IPS-20b (cell line): ENCODE measurements around the gene NINJ2.
A peak's percentile ranks its signal among the peaks of the same experiment; 100 is the strongest.

Experiments used
- H3K27ac ChIP-seq: one replicate; pipeline ENCODE4 v1.5.1; 2013; ENCODE audit warnings: low read length
- H3K27me3 ChIP-seq: 2 replicates; pipeline ENCODE4 v1.6.1; 2013; ENCODE audit warnings: mild to moderate bottlenecking, low read length, inconsistent platforms; ENCODE audit not compliant: insufficient read depth
- H3K36me3 ChIP-seq: 2 replicates; pipeline ENCODE4 v1.6.1; 2013; ENCODE audit warnings: low read depth, mild to moderate bottlenecking, inconsistent platforms, low read length, moderate library complexity; ENCODE audit not compliant: insufficient read depth
- H3K4me1 ChIP-seq: 2 replicates; pipeline ENCODE4 v1.6.1; 2013; ENCODE audit warnings: mild to moderate bottlenecking, control low read depth, inconsistent platforms, low read length, moderate library complexity; ENCODE audit not compliant: insufficient read depth
- H3K4me3 ChIP-seq: 2 replicates; pipeline ENCODE4 v1.5.1; 2013; ENCODE audit warnings: mild to moderate bottlenecking, low read length, inconsistent platforms
- H3K9ac ChIP-seq: 2 replicates; pipeline ENCODE4 v1.6.1; 2013; ENCODE audit warnings: low read depth, mild to moderate bottlenecking, inconsistent platforms, low read length, moderate library complexity
- H3K9me3 ChIP-seq: 2 replicates; pipeline ENCODE4 v1.6.1; 2013; ENCODE audit warnings: mild to moderate bottlenecking, low read depth, low read length, inconsistent platforms; ENCODE audit not compliant: insufficient read depth

NINJ2 gene

GRCh38 chr12:570435-570920 lies 92.8 kb downstream of the NINJ2 start:
- peaks cover 11% of the 10 kb centered on the region for H3K27me3 ChIP-seq
- peak overlapping the region; percentile 76; the same call in 1 of the 2 replicates for H3K9ac ChIP-seq
- H3K36me3 ChIP-seq = no peaks in the 10 kb centered on the region
- H3K27ac ChIP-seq = no peak overlapping the region
- peak overlapping the region; percentile 73 for H3K4me3 ChIP-seq
- H3K4me1 ChIP-seq = no peaks in the 10 kb centered on the region
- H3K9me3 ChIP-seq = no peaks in the 10 kb centered on the region

GRCh38 chr12:569803-570434 lies 93.3 kb downstream of the NINJ2 start:
- Histone ChIP-seq H3K9me3 (no peaks in the 10 kb centered on the region), H3K9ac (peak overlapping the region; percentile 76; the same call in 1 of the 2 replicates), H3K27me3 (peaks cover 7% of the 10 kb centered on the region), H3K4me1 (no peaks in the 10 kb centered on the region), H3K27ac (no peak overlapping the region), H3K4me3 (peak overlapping the region; percentile 73), H3K36me3 (no peaks in the 10 kb centered on the region)

DNA sequence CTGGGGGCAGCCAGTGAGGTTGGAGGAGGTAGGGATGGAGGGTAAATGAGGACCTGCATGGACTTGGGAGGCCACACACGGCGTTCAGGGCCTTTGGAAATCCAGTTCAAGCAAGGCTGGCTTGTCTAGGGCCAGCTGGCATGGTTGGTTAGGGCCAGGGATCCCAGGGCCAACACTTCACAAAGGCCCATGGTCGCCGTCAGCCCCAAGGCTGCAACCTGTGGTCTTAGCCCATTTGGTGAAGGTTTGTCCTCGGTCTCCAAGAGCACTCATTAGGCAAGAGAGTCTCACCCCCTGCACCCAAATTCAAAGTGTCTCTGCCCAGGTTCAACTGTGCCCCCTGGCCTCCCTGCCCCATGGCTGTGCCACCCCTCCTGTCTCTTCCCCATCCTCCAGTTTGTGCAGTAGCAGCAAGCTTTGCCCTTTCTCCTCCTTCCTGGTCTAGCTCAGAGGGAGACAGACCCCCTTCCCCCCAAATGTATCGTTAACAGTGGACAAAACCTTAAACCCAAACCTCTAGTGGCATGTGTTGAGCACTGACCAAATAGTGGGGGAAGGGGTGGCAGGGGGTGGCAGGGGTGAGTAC lies 94.1 kb downstream of the NINJ2 start:
- no peaks in the 10 kb centered on the region for H3K36me3 ChIP-seq
- no peak overlapping the region for H3K9ac ChIP-seq
- no peaks in the 10 kb centered on the region for H3K4me1 ChIP-seq
- peaks cover 7% of the 10 kb centered on the region for H3K27me3 ChIP-seq
- no peak overlapping the region for H3K27ac ChIP-seq
- no peaks in the 10 kb centered on the region for H3K9me3 ChIP-seq
- H3K4me3 ChIP-seq = peak overlapping the region; percentile 73; the same call in 1 of the 2 replicates

DNA sequence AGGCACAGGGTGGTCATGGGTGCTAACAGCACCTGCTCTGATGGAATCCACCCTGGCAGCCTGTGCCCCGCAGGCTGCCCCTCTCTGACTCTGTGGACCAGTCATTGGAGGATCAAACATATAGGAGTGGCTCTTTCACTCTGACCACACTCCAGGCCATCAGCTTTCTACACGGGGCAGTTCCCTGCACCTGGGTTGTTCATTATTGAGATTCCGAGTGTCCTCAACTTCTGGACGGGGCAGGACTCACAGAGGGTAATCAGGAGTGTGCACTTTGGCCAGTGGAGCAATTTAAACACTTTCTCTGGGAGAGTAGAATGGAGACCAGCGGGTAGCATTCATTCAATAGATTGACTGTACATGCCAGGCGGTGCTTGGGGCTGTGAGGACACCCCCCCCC lies 94.8 kb downstream of the NINJ2 start:
- Histone ChIP-seq H3K9ac (no peak overlapping the region), H3K27me3 (peaks cover 7% of the 10 kb centered on the region), H3K4me3 (no peak overlapping the region), H3K36me3 (no peaks in the 10 kb centered on the region), H3K4me1 (no peaks in the 10 kb centered on the region), H3K9me3 (no peaks in the 10 kb centered on the region), H3K27ac (no peak overlapping the region)

DNA sequence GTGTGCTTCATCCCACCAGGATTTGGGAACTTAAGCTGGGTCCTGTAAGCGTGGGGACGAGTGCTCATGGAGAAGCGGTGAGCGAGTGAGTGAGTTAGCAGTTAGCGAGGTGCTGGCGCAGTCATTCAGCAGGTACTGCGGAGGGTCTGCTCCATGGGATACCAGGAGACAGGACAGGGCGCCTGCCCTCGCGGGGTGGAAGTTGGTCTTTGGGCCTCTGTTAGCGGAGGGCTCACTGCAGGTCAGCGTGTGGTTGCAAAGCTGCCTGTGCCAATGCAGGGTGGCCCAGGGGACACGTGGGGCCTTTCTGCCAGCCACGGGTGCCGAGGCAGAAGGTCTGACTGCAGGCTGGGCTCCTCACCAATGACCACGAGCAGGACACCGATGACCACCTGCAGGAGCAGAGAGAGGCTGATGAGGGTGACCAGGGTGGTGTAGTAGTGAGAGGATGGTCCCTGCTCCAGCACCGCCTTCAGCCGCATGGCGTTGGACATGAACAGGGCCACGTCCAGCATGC lies 97.6 kb downstream of the NINJ2 start:
- Histone ChIP-seq H3K36me3 (no peaks in the 10 kb centered on the region), H3K9me3 (no peaks in the 10 kb centered on the region), H3K27me3 (peaks cover 7% of the 10 kb centered on the region), H3K9ac (no peak overlapping the region), H3K4me3 (no peak overlapping the region), H3K27ac (no peak overlapping the region), H3K4me1 (no peaks in the 10 kb centered on the region)

GRCh38 chr12:565161-565560 lies 98.1 kb downstream of the NINJ2 start:
- no peaks in the 10 kb centered on the region for H3K9me3 ChIP-seq
- H3K4me3 ChIP-seq = no peak overlapping the region
- peaks cover 7% of the 10 kb centered on the region for H3K27me3 ChIP-seq
- no peaks in the 10 kb centered on the region for H3K4me1 ChIP-seq
- no peak overlapping the region for H3K9ac ChIP-seq
- H3K27ac ChIP-seq = no peak overlapping the region
- no peaks in the 10 kb centered on the region for H3K36me3 ChIP-seq

DNA sequence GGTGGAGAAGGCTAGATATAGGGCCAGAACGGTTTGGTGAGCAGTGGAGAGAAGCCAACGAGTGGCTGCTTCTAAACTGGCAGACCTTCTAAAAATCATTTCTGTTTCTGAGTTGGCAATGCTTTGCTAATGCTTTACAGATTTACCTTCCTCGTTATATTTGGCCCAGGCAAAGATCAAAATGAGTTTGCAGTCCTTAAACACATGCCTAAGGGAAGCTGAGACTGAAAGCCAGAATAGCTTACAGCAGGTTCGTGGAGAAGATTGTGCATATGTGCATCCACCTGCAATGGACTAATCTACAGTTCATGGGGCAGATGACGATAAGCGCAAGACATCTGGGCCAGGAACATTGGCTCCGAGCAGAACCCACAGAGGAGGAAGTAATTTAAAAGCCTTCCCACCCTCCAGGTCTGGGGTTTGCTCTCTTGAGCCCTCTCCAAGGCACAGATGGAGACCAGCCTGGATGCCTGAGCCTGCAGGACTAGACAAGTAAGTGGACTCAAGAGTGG lies 99.4 kb downstream of the NINJ2 start:
- Histone ChIP-seq H3K9ac (no peak overlapping the region), H3K4me1 (no peaks in the 10 kb centered on the region), H3K9me3 (no peaks in the 10 kb centered on the region), H3K27me3 (peaks cover under 1% of the 10 kb centered on the region), H3K4me3 (no peak overlapping the region), H3K36me3 (no peaks in the 10 kb centered on the region), H3K27ac (no peak overlapping the region)

DNA sequence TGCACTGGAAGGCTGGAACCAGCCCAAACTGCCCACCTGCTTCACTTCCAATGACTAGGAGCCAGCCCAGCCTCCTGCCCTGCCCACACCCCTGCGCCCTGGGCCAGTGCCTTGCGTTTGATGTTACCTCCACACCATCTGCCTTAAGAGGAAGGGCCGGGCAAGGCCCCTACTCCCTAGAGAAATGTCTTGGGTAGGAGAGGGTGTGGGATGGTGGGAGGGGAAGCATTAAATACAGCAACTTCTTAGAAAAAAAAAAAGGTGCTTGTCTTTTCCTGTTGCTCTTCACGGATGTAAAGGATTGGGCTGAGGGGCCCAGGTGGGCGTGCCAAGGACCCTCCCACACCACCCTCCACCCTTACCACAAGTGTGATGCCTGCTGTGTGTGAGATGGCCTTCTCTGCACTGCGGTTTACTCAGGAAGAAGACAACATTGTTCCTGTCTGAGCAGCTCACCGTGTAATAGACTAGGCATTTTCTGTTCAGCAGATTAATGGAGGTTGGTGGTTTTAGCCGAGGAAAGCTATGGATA lies 99.9 kb downstream of the NINJ2 start:
- Histone ChIP-seq H3K4me1 (no peaks in the 10 kb centered on the region), H3K27ac (no peak overlapping the region), H3K9ac (no peak overlapping the region), H3K36me3 (no peaks in the 10 kb centered on the region), H3K9me3 (no peaks in the 10 kb centered on the region), H3K4me3 (no peak overlapping the region), H3K27me3 (no peaks in the 10 kb centered on the region)

- no peak overlapping the region for H3K27ac ChIP-seq
- H3K36me3 ChIP-seq = no peaks in the 10 kb centered on the region
- H3K27me3 ChIP-seq = no peaks in the 10 kb centered on the region
- no peaks in the 10 kb centered on the region for H3K9me3 ChIP-seq
- H3K9ac ChIP-seq = no peak overlapping the region
- H3K4me3 ChIP-seq = no peak overlapping the region
- H3K4me1 ChIP-seq = no peaks in the 10 kb centered on the region
Measured at GRCh38 chr12:562634-563033, 100.6 kb downstream of the NINJ2 start.

- Histone ChIP-seq H3K9ac (no peak overlapping the region), H3K27me3 (no peaks in the 10 kb centered on the region), H3K4me1 (no peaks in the 10 kb centered on the region), H3K9me3 (no peaks in the 10 kb centered on the region), H3K27ac (no peak overlapping the region), H3K4me3 (no peak overlapping the region), H3K36me3 (no peaks in the 10 kb centered on the region)
Measured at GRCh38 chr12:561908-562593, 101.2 kb downstream of the NINJ2 start.

GRCh38 chr12:561391-561705 lies 101.9 kb downstream of the NINJ2 start:
- no peak overlapping the region for H3K4me3 ChIP-seq
- no peaks in the 10 kb centered on the region for H3K4me1 ChIP-seq
- H3K27ac ChIP-seq = no peak overlapping the region
- no peaks in the 10 kb centered on the region for H3K9me3 ChIP-seq
- no peak overlapping the region for H3K9ac ChIP-seq
- H3K27me3 ChIP-seq = no peaks in the 10 kb centered on the region
- no peaks in the 10 kb centered on the region for H3K36me3 ChIP-seq
